WTC11 (cell line): Measurements from ENCODE around the gene PCIF1.

ENCODE experiments used
- AFF4 ChIP-seq: sonication (generic); formaldehyde crosslinking; IDR thresholded peaks from 2 replicates; pipeline ENCODE4 v1.8.1; 2023; ENCODE audit warnings: mild to moderate bottlenecking, missing genetic modification reagents, borderline replicate concordance
- ATF1 ChIP-seq: sonication (generic); formaldehyde crosslinking; IDR thresholded peaks from 2 replicates; pipeline ENCODE4 v1.8.1; 2023; ENCODE audit warnings: mild to moderate bottlenecking, moderate library complexity, missing genetic modification reagents
- ATF2 ChIP-seq: sonication (generic); formaldehyde crosslinking; IDR thresholded peaks from 2 replicates; pipeline ENCODE4 v1.8.1; 2022; ENCODE audit warnings: low read depth, missing genetic modification reagents, borderline replicate concordance
- CREM ChIP-seq: sonication (generic); formaldehyde crosslinking; IDR thresholded peaks from 2 replicates; pipeline ENCODE4 v1.8.1; 2022; ENCODE audit warnings: mild to moderate bottlenecking, missing genetic modification reagents, moderate library complexity
- CTCF ChIP-seq: fragments of 200-600 bp; IDR thresholded peaks from 2 replicates; pipeline ENCODE4 v1.8.0; 2022; ENCODE audit warnings: antibody characterized with exemption
- E2F4 ChIP-seq: sonication (generic); formaldehyde crosslinking; IDR thresholded peaks from 2 replicates; pipeline ENCODE4 v1.8.1; 2022; ENCODE audit warnings: low read depth, mild to moderate bottlenecking, moderate library complexity, missing genetic modification reagents, borderline replicate concordance
- ESRRA ChIP-seq: sonication (generic); formaldehyde crosslinking; IDR thresholded peaks from 2 replicates; pipeline ENCODE4 v1.8.1; 2022; ENCODE audit warnings: mild to moderate bottlenecking, missing genetic modification reagents, borderline replicate concordance
- KAT7 ChIP-seq: sonication (generic); formaldehyde crosslinking; IDR thresholded peaks from 2 replicates; pipeline ENCODE4 v1.8.1; 2023; ENCODE audit warnings: missing genetic modification reagents, mild to moderate bottlenecking, borderline replicate concordance
- NFYB ChIP-seq: sonication (generic); formaldehyde crosslinking; conservative IDR thresholded peaks from 2 replicates; pipeline ENCODE4 v1.8.0; 2022; ENCODE audit warnings: low read depth, missing genetic modification reagents
- TEAD4 ChIP-seq: sonication (generic); formaldehyde crosslinking; IDR thresholded peaks from 2 replicates; pipeline ENCODE4 v1.8.0; 2022; ENCODE audit warnings: mild to moderate bottlenecking, missing genetic modification reagents
- TP53 ChIP-seq: sonication (generic); formaldehyde crosslinking; IDR thresholded peaks from 2 replicates; pipeline ENCODE4 v1.8.1; 2023; ENCODE audit warnings: mild to moderate bottlenecking, missing genetic modification reagents
- ZNF317 ChIP-seq: sonication (generic); formaldehyde crosslinking; IDR thresholded peaks from 2 replicates; pipeline ENCODE4 v1.8.1; 2023; ENCODE audit warnings: low read depth, mild to moderate bottlenecking, moderate library complexity, missing genetic modification reagents, borderline replicate concordance
- ZNF423 ChIP-seq: fragments of 250-450 bp; sonication (Bioruptor Pico); IDR thresholded peaks from 2 replicates; pipeline ENCODE4 v2.1.2; 2022; ENCODE audit warnings: mild to moderate bottlenecking, moderate library complexity

DNA sequence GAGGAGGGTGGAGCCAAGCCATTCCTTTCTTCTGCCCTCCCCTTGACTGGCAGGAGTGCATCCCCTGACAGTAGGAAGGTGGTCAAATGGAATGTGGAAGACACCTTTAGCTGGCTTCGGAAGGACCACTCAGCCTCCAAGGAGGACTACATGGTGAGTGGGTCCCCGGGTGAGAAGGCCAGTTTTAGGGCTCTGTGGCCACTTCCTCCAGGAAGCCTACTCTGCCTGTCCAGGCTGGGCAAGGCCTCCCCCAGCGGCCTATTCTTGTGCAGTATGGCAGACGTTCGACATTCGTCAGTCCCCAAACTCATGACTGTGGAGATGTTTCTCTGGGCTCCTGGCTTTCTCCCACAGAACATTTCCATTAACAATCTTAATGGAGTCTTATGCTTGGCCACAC is 9.1 kb downstream of the PCIF1 start:
- no peak for TF ChIP-seq CTCF
- TF ChIP-seq E2F4, result no peak
- no peak for TF ChIP-seq KAT7 (CRISPR knock-in tag)
- no peak for TF ChIP-seq TEAD4 (CRISPR knock-in tag)
- no peak for TF ChIP-seq ZNF423
- no peak for TF ChIP-seq AFF4 (CRISPR knock-in tag)
- no peak for TF ChIP-seq NFYB
- TF ChIP-seq ATF1 (CRISPR knock-in tag), result no peak
- TF ChIP-seq CREM (CRISPR knock-in tag), result no peak
- TF ChIP-seq ESRRA (CRISPR knock-in tag), result no peak
- TF ChIP-seq TP53 (CRISPR knock-in tag), result no peak
- no peak for TF ChIP-seq ATF2 (CRISPR knock-in tag)
- TF ChIP-seq ZNF317 (CRISPR knock-in tag), result no peak
